ENCODE measurements around the gene IL22RA2. TPM values are rescaled to one million over a fixed set of nuclear protein-coding genes. Genes with fewer than 3 reads are reported as not detected.

The IL22RA2 gene
- total and polyA plus RNA-seq, 2 of the 13 experiments (the other 11 are each of a cell fraction or from before 2014, with no cell fraction given) = not detected

DNA sequence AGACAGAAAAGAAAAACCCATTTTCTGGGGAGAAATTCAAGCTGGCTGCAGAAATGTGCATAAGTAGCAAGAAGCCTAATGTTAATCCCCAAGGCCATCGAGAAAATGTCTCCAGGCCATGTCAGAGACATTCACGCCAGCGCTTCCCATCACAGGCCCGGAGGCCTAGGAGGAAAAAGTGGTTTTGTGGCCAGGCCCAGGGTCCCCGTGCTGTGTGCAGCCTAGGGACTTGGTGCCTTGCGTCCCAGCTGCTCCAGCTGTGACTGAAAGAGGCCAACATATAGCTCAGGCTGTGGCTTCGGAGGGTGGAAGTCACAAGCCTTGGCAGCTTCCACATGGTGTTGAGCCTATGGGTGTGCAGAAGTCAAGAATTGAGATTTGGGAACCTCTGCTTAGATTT lies 34.8 kb upstream of the IL22RA2 start:
- in situ Hi-C loops (cut with HindIII; ENCODE audit: extremely low pct_ligation_motif_present, low pct_unique_long_range_greater_than_20kb) (no loop called here), intact Hi-C loops (cut with micrococcal nuclease; ENCODE audit: unreplicated experiment) (no loop called here)
- TF ChIP-seq ISX (CRISPR knock-in tag; conservative IDR thresholded peaks at IDR 0.05) (no peak), ESRRA (CRISPR knock-in tag; IDR thresholded peaks at IDR 0.05; ENCODE audit: low read depth) (no peak), ZNF546 (CRISPR knock-in tag; conservative IDR thresholded peaks at IDR 0.05) (no peak), TGIF2 (CRISPR knock-in tag; IDR thresholded peaks at IDR 0.05) (no peak), STAT5B (CRISPR knock-in tag; IDR thresholded peaks at IDR 0.05) (no peak), ZNF792 (CRISPR knock-in tag; IDR thresholded peaks at IDR 0.05) (no peak), GATAD1 (CRISPR knock-in tag; IDR thresholded peaks at IDR 0.05) (no peak), HNRNPUL1 (IDR thresholded peaks at IDR 0.05; ENCODE audit: low read depth, low read length) (no peak), HOXD1 (CRISPR knock-in tag; IDR thresholded peaks at IDR 0.05) (no peak), TBX3 (IDR thresholded peaks at IDR 0.05; ENCODE audit: borderline replicate concordance) (no peak), HNRNPK (IDR thresholded peaks at IDR 0.05; ENCODE audit: low read depth, low read length, poor library complexity, severe bottlenecking) (no peak), GLI4 (CRISPR knock-in tag; IDR thresholded peaks at IDR 0.05; ENCODE audit: borderline replicate concordance) (no peak), KLF16 (CRISPR knock-in tag; IDR thresholded peaks at IDR 0.05) (no peak)
- TF ChIP-seq, protein P1, sequence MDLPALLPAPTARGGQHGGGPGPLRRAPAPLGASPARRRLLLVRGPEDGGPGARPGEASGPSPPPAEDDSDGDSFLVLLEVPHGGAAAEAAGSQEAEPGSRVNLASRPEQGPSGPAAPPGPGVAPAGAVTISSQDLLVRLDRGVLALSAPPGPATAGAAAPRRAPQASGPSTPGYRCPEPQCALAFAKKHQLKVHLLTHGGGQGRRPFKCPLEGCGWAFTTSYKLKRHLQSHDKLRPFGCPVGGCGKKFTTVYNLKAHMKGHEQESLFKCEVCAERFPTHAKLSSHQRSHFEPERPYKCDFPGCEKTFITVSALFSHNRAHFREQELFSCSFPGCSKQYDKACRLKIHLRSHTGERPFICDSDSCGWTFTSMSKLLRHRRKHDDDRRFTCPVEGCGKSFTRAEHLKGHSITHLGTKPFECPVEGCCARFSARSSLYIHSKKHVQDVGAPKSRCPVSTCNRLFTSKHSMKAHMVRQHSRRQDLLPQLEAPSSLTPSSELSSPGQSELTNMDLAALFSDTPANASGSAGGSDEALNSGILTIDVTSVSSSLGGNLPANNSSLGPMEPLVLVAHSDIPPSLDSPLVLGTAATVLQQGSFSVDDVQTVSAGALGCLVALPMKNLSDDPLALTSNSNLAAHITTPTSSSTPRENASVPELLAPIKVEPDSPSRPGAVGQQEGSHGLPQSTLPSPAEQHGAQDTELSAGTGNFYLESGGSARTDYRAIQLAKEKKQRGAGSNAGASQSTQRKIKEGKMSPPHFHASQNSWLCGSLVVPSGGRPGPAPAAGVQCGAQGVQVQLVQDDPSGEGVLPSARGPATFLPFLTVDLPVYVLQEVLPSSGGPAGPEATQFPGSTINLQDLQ (CRISPR knock-in tag; IDR thresholded peaks at IDR 0.05) = no peak
- TF ChIP-seq, protein P2, sequence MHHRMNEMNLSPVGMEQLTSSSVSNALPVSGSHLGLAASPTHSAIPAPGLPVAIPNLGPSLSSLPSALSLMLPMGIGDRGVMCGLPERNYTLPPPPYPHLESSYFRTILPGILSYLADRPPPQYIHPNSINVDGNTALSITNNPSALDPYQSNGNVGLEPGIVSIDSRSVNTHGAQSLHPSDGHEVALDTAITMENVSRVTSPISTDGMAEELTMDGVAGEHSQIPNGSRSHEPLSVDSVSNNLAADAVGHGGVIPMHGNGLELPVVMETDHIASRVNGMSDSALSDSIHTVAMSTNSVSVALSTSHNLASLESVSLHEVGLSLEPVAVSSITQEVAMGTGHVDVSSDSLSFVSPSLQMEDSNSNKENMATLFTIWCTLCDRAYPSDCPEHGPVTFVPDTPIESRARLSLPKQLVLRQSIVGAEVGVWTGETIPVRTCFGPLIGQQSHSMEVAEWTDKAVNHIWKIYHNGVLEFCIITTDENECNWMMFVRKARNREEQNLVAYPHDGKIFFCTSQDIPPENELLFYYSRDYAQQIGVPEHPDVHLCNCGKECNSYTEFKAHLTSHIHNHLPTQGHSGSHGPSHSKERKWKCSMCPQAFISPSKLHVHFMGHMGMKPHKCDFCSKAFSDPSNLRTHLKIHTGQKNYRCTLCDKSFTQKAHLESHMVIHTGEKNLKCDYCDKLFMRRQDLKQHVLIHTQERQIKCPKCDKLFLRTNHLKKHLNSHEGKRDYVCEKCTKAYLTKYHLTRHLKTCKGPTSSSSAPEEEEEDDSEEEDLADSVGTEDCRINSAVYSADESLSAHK (CRISPR knock-in tag; IDR thresholded peaks at IDR 0.05; ENCODE audit: borderline replicate concordance) = no peak
- TF ChIP-seq, protein P3, sequence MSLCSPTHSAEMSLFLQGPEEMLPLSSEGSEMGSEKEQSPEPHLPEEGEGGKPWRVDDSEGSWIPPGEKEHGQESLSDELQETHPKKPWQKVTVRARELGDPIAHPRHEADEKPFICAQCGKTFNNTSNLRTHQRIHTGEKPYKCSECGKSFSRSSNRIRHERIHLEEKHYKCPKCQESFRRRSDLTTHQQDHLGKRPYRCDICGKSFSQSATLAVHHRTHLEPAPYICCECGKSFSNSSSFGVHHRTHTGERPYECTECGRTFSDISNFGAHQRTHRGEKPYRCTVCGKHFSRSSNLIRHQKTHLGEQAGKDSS (CRISPR knock-in tag; IDR thresholded peaks at IDR 0.05; ENCODE audit: borderline replicate concordance, low read depth) = no peak
- TF ChIP-seq, protein P4, sequence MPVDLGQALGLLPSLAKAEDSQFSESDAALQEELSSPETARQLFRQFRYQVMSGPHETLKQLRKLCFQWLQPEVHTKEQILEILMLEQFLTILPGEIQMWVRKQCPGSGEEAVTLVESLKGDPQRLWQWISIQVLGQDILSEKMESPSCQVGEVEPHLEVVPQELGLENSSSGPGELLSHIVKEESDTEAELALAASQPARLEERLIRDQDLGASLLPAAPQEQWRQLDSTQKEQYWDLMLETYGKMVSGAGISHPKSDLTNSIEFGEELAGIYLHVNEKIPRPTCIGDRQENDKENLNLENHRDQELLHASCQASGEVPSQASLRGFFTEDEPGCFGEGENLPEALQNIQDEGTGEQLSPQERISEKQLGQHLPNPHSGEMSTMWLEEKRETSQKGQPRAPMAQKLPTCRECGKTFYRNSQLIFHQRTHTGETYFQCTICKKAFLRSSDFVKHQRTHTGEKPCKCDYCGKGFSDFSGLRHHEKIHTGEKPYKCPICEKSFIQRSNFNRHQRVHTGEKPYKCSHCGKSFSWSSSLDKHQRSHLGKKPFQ (CRISPR knock-in tag; IDR thresholded peaks at IDR 0.05; ENCODE audit: insufficient replicate concordance) = no peak
- no peak overlapping the region for H3K4me3 ChIP-seq (replicated peaks in 1 of 3; ENCODE audit: insufficient read depth in 1 of 3, low read depth in 2 of 3, low read length in 3 of 3)
- H3K4me2 ChIP-seq (ENCODE audit: low read depth, low read length) = no peak overlapping the region
- peaks cover 20% of the 10 kb centered on the region for H3K9me3 ChIP-seq (ENCODE audit: low read length)
- FAIRE-seq (no peak), DNase-seq (ENCODE audit: low spot score) (no peak), ATAC-seq (no peak)
- H3K27me3 ChIP-seq (ENCODE audit: control insufficient read depth in 1 of 2, insufficient read depth in 2 of 2, low read length in 2 of 2) = no peaks in the 10 kb centered on the region
- peaks cover 29% of the 10 kb centered on the region for H3K4me1 ChIP-seq (ENCODE audit: insufficient read depth, low read length)
- ChIA-PET POLR2A (interaction anchor here (1.3 kb wide), 1 partner anchor 10 kb away, joined by 3 read pairs; no protein-coding TSS in a partner anchor), CTCF (ENCODE audit: low intra/inter-chr PET ratio, low total read pairs) (no interaction called here)
- no TSS peak for BruUV-seq (replicated peaks)
- H2AFZ ChIP-seq (ENCODE audit: low read length) = no peak overlapping the region
- over 99% methylated on average over 7 of the region's 7 CpGs for WGBS (ENCODE audit: low lambda C conversion rate)
- H3K36me3 ChIP-seq (replicated peaks in 1 of 2; ENCODE audit: control insufficient read depth in 1 of 2, insufficient read depth in 2 of 2, low read length in 2 of 2) = peaks cover 13 to 50% of the 10 kb centered on the region in 2 experiments
- H3K79me2 ChIP-seq (ENCODE audit: insufficient read depth, low read length) = peaks cover 65% of the 10 kb centered on the region
- no peak overlapping the region for H3K9ac ChIP-seq (ENCODE audit: insufficient read depth, low read depth, low read length)
- H4K20me1 ChIP-seq (ENCODE audit: insufficient read depth, low read length) = peaks cover 4% of the 10 kb centered on the region; the same call in 1 of the 2 replicates
- no peak overlapping the region for H3K27ac ChIP-seq (ENCODE audit: extremely low read length, insufficient read depth, low read length)

Data from HepG2 (cell line).